ENCODE measurements around the gene COPS2.

Gene COPS2

DNA sequence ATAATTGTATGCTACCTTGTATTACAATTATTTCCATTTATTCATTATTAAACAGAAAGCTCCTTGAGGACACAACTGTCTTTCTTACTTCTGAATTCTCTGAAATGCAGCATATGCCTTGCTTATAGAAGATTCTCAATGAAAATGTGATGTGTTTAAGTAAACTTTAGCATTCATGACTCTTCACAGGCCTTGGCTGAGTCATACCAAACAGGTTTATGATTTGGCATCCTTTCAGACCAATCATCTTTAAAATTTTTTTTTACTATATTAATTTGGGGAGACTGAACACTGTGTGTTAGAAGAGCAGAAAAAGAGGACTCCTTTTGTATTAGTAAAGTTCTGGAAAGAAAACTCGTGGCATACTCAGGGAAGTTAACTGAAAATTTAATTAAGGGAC, 8.3 kb upstream of the COPS2 start:
- in situ Hi-C loops (cut with MboI; ENCODE audit: low sequenced_read_pairs): no loop called here

DNA sequence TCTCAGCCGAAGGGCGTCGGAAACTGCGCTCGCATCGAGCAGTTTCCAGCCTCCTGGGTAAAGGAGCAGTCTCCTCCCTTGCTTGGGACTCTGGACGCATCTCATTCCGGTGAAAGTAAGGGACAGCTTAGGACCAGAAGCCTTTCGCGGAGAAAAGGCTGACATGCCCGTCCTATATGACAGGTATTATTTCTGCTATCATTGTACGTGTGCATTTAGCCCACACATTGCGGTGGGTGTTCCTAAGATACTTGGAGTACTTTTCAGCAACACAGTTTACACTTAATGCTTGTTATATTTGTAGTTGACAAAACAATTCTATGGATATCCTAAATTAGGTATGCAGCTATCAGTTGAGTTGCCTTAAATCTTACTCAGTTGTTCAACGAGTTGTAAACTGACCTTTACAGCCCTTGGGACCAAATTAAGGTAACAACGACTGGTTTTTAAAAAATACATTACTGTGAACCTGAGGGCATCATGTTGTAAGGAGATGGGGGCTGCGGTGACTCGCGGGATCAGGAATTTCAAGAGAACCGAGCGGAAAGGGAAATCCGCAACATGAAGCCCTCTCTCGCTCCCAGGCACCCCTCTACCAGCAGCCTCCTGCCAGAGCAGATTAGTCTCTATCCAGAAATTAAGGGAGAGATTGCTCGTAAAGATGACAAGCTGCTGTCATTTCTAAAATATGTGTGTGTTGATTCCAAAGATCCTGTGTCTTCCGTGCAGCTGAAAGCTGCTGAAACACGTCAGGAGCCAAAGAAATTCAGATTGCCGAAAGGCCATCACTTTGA, 632 bp upstream of the COPS2 start:
- in situ Hi-C loops (cut with MboI; ENCODE audit: low sequenced_read_pairs): no loop called here

- in situ Hi-C loops (cut with MboI; ENCODE audit: low sequenced_read_pairs): no loop called here
Observed at GRCh38 chr15:49154799-49155109, 645 bp downstream of the COPS2 start.

- in situ Hi-C loops (cut with MboI; ENCODE audit: low sequenced_read_pairs): no loop called here
Observed at GRCh38 chr15:49154359-49154758, 1.0 kb downstream of the COPS2 start.

- in situ Hi-C loops (cut with MboI; ENCODE audit: low sequenced_read_pairs): no loop called here
Observed at GRCh38 chr15:49152552-49153312, 2.7 kb downstream of the COPS2 start.

DNA sequence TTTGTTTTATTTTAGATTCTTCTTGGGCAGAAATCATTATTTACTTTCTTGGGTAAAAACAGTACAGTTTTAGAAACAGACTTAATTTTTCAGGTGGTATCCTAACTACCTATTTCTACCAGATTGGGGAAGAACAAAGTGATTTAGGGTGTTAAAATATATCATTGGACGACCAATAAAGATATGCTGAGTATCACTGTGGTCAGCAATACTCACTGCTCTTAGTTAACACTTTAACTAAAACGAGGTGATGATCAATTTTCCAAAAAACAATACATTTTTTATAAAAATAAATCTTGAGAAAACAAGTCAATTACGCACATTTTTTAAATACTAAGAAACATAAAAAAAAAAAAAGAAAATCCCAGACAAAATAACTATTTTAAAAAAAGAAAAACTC, 3.6 kb downstream of the COPS2 start:
- in situ Hi-C loops (cut with MboI; ENCODE audit: low sequenced_read_pairs): no loop called here

DNA sequence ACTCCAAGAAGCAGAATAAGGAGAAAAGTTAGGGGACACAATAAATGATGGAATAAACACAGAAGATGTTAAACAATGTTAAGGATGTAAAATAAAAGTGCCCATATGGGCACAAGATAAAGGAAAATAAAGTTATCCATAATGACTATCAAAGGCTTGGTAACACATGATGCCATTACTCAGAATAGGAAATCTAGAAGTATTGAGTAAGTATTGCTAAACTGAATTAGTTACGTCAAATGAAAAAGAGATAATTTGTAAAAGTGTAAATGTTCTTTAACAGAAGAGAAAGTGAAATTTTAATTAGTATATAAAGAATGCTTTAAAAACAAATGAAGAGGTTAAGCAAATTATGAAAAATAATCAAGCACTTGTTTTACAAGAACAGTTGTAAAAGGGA, 6.7 kb downstream of the COPS2 start:
- in situ Hi-C loops (cut with MboI; ENCODE audit: low sequenced_read_pairs): loop anchor here (25.0 kb wide), 1 partner anchor 286 kb away; no protein-coding TSS in a partner anchor

- in situ Hi-C loops (cut with MboI; ENCODE audit: low sequenced_read_pairs): loop anchor here (25.0 kb wide), 1 partner anchor 286 kb away; no protein-coding TSS in a partner anchor
Observed at GRCh38 chr15:49148298-49148697, 7.1 kb downstream of the COPS2 start.

- in situ Hi-C loops (cut with MboI; ENCODE audit: low sequenced_read_pairs): loop anchor here (25.0 kb wide), 1 partner anchor 284 kb away; no protein-coding TSS in a partner anchor
Observed at GRCh38 chr15:49145651-49146609, 9.5 kb downstream of the COPS2 start.

- in situ Hi-C loops (cut with MboI; ENCODE audit: low sequenced_read_pairs): loop anchor here (25.0 kb wide), 1 partner anchor 276 kb away; no protein-coding TSS in a partner anchor
Observed at GRCh38 chr15:49137861-49138260, 17.5 kb downstream of the COPS2 start.

GRCh38 chr15:49135911-49136310, 19.5 kb downstream of the COPS2 start:
- in situ Hi-C loops (cut with MboI; ENCODE audit: low sequenced_read_pairs): loop anchor here (25.0 kb wide), 1 partner anchor 274 kb away; no protein-coding TSS in a partner anchor

- in situ Hi-C loops (cut with MboI; ENCODE audit: low sequenced_read_pairs): loop anchor here (25.0 kb wide), 1 partner anchor 273 kb away; no protein-coding TSS in a partner anchor
Observed at GRCh38 chr15:49135342-49135857, 20.0 kb downstream of the COPS2 start.

DNA sequence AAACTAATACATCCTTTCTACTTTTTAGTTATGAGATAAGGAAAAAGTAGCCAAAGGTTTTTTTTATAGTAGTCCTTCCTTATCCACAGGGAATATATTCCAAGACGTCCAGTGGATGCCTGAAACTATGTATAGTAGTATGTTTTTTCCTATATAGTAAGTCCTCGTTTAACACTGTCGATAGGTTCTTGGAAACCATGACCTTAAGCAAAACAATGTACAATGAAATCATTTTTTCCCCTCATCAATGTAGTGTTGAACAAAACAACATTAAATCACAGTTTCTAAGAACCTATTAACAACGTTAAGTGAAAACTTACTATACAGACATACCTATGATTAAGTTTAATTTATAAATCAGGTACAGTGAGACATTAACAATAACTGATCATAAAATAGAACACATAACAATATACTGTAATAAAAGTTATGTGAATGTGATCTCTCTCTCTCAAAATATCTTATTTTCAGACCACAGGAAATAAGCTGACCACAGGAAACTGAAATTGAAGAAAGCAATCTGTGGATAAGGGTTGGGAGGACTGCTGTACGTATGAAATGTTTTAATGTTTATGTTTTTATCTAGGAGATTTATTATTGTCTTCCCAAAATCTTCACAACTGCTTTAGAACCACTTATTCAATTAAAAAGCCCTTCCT, 20.6 kb downstream of the COPS2 start:
- in situ Hi-C loops (cut with MboI; ENCODE audit: low sequenced_read_pairs): loop anchor here (25.0 kb wide), 1 partner anchor 273 kb away; no protein-coding TSS in a partner anchor

DNA sequence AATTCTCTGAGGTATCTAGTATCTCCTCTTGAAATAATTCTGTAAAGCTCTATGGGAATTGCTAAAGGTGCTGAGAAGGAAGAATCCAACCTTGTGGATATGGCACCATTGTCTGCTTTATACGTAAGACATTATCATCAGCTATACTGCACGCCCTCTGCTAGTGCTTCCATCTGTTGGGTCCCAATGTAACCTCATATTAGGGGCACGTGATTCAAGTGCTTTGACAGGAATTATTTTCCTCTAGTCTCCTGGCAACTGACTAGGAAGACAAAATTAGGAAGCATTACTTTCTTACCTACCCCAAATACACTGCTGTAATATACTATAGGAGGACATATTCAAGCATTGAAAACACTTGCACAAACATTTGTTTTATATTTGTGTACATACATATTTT, 24.0 kb downstream of the COPS2 start:
- in situ Hi-C loops (cut with MboI; ENCODE audit: low sequenced_read_pairs): loop anchor here (25.0 kb wide), 1 partner anchor 269 kb away; no protein-coding TSS in a partner anchor

DNA sequence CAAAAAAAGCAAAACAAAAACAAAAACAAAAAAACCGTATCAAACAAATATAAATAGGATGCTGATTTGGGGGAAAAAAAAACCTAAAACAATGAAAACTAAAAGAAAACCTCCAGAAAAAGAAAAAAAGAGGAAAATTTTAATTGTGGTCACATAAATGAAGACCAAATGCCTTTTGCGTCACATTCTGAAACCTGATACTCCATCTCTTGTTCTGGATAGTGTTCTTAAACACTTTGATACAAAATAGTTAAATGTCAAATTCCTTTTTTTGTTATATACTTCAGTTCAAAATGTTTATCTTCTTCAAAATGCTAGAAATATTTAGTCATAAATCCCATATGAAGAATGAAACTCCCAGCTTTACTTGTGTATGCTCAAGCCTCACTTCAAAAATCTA, 31.0 kb downstream of the COPS2 start:
- in situ Hi-C loops (cut with MboI; ENCODE audit: low sequenced_read_pairs): no loop called here

GRCh38 chr15:49122541-49123062, 32.8 kb downstream of the COPS2 start:
- in situ Hi-C loops (cut with MboI; ENCODE audit: low sequenced_read_pairs): no loop called here

DNA sequence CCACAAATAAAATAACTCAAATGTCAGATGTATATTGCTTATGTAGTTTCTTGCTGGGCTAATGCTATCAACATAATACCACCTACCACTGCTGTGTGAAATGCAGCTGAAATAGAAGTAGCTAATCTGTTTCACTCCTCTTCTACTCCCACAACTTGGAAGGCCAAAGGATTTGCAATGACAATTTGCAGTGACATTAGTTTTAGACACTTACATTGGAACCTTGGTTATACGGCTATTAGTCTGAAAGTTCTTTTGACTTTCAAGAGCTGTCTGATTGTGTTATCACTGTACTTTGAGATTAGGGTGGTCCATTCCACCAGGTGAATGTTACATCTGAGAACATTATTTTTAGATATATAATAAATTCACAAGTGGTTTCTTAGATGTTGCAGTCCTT, 33.5 kb downstream of the COPS2 start:
- in situ Hi-C loops (cut with MboI; ENCODE audit: low sequenced_read_pairs): no loop called here

DNA sequence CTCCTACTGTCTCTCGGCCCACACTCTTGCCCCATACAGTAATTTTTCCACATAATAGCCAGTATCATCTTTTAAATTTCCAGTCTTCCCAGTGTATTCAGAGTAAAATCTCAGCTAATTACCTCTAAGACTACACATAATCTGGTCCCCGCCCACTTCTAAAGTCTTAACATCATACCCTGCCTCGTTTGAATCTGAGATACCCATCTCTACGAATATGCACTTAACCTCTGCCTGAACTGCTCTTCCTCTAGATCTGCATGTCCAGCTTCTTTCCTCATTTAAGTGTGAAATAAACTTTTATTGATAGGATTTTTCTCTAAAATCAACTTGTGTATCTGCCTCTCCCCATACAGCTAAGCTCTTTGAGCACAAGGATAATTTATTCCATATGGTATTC, 34.6 kb downstream of the COPS2 start:
- in situ Hi-C loops (cut with MboI; ENCODE audit: low sequenced_read_pairs): no loop called here

GRCh38 chr15:49116108-49116857, 39.1 kb downstream of the COPS2 start:
- in situ Hi-C loops (cut with MboI; ENCODE audit: low sequenced_read_pairs): no loop called here
